OCI-LY1 (cell line): ENCODE data around the gene LRMDA.

ENCODE experiments used
- H2AFZ ChIP-seq: fragments of 200-600 bp; sonication (generic), shearing (Covaris generic); 2 replicates; pipeline ENCODE4 v1.6.0; 2014; ENCODE audit warnings: antibody characterized with exemption, mild to moderate bottlenecking, low read length
- H3F3A ChIP-seq: fragments of 200-600 bp; sonication (generic), shearing (Covaris generic); 2 replicates; pipeline ENCODE4 v1.6.0; 2014; ENCODE audit warnings: mild to moderate bottlenecking, antibody characterized with exemption, low read length, moderate library complexity; ENCODE audit not compliant: insufficient read depth
- H3K27ac ChIP-seq: fragments of 200-600 bp; sonication (generic); 2 replicates; pipeline ENCODE4 v1.5.1; 2014; ENCODE audit warnings: low read length, mixed run types, mild to moderate bottlenecking, low read depth; ENCODE audit not compliant: poor library complexity, severe bottlenecking
- H3K27me3 ChIP-seq: fragments of 200-600 bp; sonication (generic); 2 replicates; pipeline ENCODE4 v1.6.0; 2014; ENCODE audit warnings: antibody characterized with exemption, mild to moderate bottlenecking, low read length, moderate library complexity; ENCODE audit not compliant: insufficient read depth
- H3K36me3 ChIP-seq: fragments of 200-600 bp; sonication (generic); 2 replicates; pipeline ENCODE4 v1.6.1; 2014; ENCODE audit warnings: mild to moderate bottlenecking, antibody characterized with exemption, low read length, moderate library complexity, mixed read lengths; ENCODE audit not compliant: insufficient read depth
- H3K4me1 ChIP-seq: fragments of 200-600 bp; sonication (generic); 2 replicates; pipeline ENCODE4 v1.5.1; 2014; ENCODE audit warnings: mild to moderate bottlenecking, low read length, moderate library complexity; ENCODE audit not compliant: insufficient read depth, severe bottlenecking
- H3K4me2 ChIP-seq: fragments of 200-600 bp; sonication (generic), shearing (Covaris generic); 2 replicates; pipeline ENCODE4 v1.6.1; 2014; ENCODE audit warnings: low read length
- H3K4me3 ChIP-seq: fragments of 200-600 bp; sonication (generic); 2 replicates; pipeline ENCODE4 v1.5.1; 2014; ENCODE audit warnings: low read length, low read depth, mild to moderate bottlenecking, mixed read lengths; ENCODE audit not compliant: poor library complexity, severe bottlenecking
- H3K79me2 ChIP-seq: fragments of 200-600 bp; shearing (Covaris generic); 2 replicates; pipeline ENCODE4 v1.6.1; 2016; ENCODE audit warnings: mixed run types, low read length, mixed read lengths; ENCODE audit not compliant: insufficient read depth
- H3K9ac ChIP-seq: fragments of 200-600 bp; sonication (generic), shearing (Covaris generic); 2 replicates; pipeline ENCODE4 v1.6.1; 2014; ENCODE audit warnings: mild to moderate bottlenecking, low read length, mixed read lengths
- H3K9me2 ChIP-seq: fragments of 200-600 bp; sonication (generic), shearing (Covaris generic); 2 replicates; pipeline ENCODE4 v1.6.1; 2014; ENCODE audit warnings: low read depth, mild to moderate bottlenecking, low read length, mixed read lengths
- H3K9me3 ChIP-seq: fragments of 200-600 bp; shearing (Covaris generic); 2 replicates; pipeline ENCODE4 v1.6.1; 2014; ENCODE audit warnings: low read length, mixed read lengths
- H4K20me1 ChIP-seq: fragments of 200-600 bp; sonication (generic), shearing (Covaris generic); 2 replicates; pipeline ENCODE4 v1.6.0; 2016; ENCODE audit warnings: mild to moderate bottlenecking, low read length; ENCODE audit not compliant: insufficient read depth
- EZH2 ChIP-seq: fragments of 200-600 bp; sonication (generic), shearing (Covaris generic); IDR thresholded peaks from 2 replicates; pipeline ENCODE4 v1.8.0; 2017; ENCODE audit warnings: borderline replicate concordance, mixed run types, mild to moderate bottlenecking, antibody characterized with exemption, low read length, moderate library complexity, mixed read lengths
- TF ChIP-seq, protein P1 (sequence below): fragments of 200-600 bp; sonication (generic), shearing (Covaris generic); IDR thresholded peaks from 2 replicates; pipeline ENCODE4 v1.5.1; 2017; ENCODE audit warnings: mild to moderate bottlenecking, antibody characterized with exemption, low read length, moderate library complexity, mixed read lengths

The LRMDA gene

GRCh38 chr10:75899816-75900390 is 468.5 kb downstream of the LRMDA start:
- Histone ChIP-seq H3K27ac (no peak overlapping the region), H4K20me1 (no peaks in the 10 kb centered on the region), H3K4me3 (no peak overlapping the region), H3K9me2 (no peaks in the 10 kb centered on the region), H3K79me2 (no peaks in the 10 kb centered on the region), H3K4me2 (no peak overlapping the region), H3K36me3 (no peaks in the 10 kb centered on the region), H3K27me3 (no peaks in the 10 kb centered on the region), H3K9ac (no peak overlapping the region), H3F3A (no peaks in the 10 kb centered on the region), H2AFZ (no peak overlapping the region), H3K4me1 (no peaks in the 10 kb centered on the region), H3K9me3 (no peaks in the 10 kb centered on the region)
- TF ChIP-seq, protein P1, sequence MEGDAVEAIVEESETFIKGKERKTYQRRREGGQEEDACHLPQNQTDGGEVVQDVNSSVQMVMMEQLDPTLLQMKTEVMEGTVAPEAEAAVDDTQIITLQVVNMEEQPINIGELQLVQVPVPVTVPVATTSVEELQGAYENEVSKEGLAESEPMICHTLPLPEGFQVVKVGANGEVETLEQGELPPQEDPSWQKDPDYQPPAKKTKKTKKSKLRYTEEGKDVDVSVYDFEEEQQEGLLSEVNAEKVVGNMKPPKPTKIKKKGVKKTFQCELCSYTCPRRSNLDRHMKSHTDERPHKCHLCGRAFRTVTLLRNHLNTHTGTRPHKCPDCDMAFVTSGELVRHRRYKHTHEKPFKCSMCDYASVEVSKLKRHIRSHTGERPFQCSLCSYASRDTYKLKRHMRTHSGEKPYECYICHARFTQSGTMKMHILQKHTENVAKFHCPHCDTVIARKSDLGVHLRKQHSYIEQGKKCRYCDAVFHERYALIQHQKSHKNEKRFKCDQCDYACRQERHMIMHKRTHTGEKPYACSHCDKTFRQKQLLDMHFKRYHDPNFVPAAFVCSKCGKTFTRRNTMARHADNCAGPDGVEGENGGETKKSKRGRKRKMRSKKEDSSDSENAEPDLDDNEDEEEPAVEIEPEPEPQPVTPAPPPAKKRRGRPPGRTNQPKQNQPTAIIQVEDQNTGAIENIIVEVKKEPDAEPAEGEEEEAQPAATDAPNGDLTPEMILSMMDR, result no peak
- TF ChIP-seq EZH2, result no peak

DNA sequence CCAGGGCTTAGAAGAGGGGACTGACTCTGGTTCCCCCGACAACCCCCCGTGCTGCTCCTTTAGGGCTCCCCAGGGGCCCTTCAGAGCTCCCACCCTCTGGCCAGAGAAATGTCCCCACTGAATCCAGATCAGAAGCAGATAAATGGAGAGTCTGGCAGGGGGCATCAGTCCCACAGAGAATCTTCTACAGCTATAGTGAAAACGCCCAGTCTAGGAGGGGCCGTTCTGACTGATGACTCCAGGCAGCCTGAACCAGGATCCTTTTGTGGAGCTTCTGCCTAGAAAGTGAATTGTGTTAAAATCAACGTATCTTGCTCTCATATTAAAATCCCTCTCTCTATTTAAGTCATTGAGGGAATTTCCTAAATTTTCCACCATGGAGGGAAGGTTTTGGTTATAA is 471.4 kb downstream of the LRMDA start:
- H3K4me3 ChIP-seq, result no peak overlapping the region
- no peaks in the 10 kb centered on the region for H3F3A ChIP-seq
- H3K4me1 ChIP-seq, result no peaks in the 10 kb centered on the region
- TF ChIP-seq, protein P1, result no peak
- no peak for TF ChIP-seq EZH2
- no peak overlapping the region for H3K27ac ChIP-seq
- no peak overlapping the region for H3K9ac ChIP-seq
- no peak overlapping the region for H2AFZ ChIP-seq
- H3K79me2 ChIP-seq, result no peaks in the 10 kb centered on the region
- H3K9me3 ChIP-seq, result no peaks in the 10 kb centered on the region
- H3K36me3 ChIP-seq, result no peaks in the 10 kb centered on the region
- no peaks in the 10 kb centered on the region for H3K9me2 ChIP-seq
- no peaks in the 10 kb centered on the region for H4K20me1 ChIP-seq
- 0 out of 2 replicates have a peak, but pooled peaks cover 3% of the 10 kb centered on the region for H3K27me3 ChIP-seq
- no peak overlapping the region for H3K4me2 ChIP-seq

DNA sequence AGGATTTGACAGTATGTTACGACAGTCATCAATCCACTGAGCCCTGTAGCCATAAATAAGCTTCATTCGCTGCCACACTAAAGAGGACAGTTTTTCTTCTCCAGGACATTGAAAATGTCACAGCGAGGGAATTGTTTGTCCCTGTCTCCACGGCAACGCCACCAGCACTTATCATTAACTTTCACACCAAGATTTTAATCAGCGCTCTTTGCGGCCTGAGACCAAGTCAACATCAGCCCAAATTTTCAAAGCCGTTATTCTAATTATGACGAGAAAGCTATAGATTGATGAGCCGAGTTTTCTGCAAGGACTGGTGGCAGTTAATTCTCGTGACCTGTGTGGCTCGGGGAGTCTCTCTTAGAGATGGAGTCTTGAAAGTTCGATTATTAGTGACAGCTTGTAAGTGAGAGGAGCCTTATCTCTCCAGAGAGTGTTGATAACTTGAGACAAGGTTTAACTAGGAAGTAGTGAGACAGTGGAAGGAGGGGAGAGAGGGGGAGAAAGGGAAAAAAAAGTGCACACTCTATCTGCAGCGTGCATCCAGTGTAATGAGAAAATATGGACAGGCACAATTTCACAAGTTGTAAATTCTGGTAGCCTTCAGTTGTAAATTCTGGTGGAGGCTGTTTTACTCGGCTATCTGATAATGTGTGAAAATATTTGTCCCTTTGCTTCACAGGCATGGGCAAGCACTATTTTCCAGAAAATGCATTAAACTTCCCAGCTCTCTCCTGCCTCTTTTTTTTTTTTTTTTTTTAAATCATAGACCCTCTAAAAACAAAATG is 473.3 kb downstream of the LRMDA start:
- Histone ChIP-seq H3K27me3 (0 out of 2 replicates have a peak, but pooled peaks cover 3% of the 10 kb centered on the region), H3K4me3 (no peak overlapping the region), H3K27ac (no peak overlapping the region), H3K4me1 (no peaks in the 10 kb centered on the region), H2AFZ (no peak overlapping the region), H4K20me1 (no peaks in the 10 kb centered on the region), H3K79me2 (no peaks in the 10 kb centered on the region), H3K4me2 (no peak overlapping the region), H3K36me3 (no peaks in the 10 kb centered on the region), H3K9ac (no peak overlapping the region), H3F3A (no peaks in the 10 kb centered on the region), H3K9me3 (no peaks in the 10 kb centered on the region), H3K9me2 (no peaks in the 10 kb centered on the region)
- TF ChIP-seq, protein P1, result no peak
- TF ChIP-seq EZH2, result no peak
